HepG2 (cell line): ENCODE results near the gene CDH1. TPM values are rescaled to one million over a fixed set of nuclear protein-coding genes. Genes with fewer than 3 reads are reported as not detected.
A peak's percentile ranks its signal among the peaks of the same experiment; 100 is the strongest.

Source experiments
- ATM ChIP-seq: fragments of 450-650 bp; IDR thresholded peaks from 2 replicates; pipeline ENCODE4 v1.7.1; 2017; ENCODE audit warnings: mild to moderate bottlenecking, borderline replicate concordance
- EEA1 ChIP-seq: sonication (generic); formaldehyde crosslinking; IDR thresholded peaks from 2 replicates; pipeline ENCODE4 v1.5.1; 2020; ENCODE audit warnings: mild to moderate bottlenecking, missing genetic modification reagents, borderline replicate concordance
- FOXP1 ChIP-seq, 2 experiments: fragments of 450-650 bp in 1 of 2; IDR thresholded peaks; 2 replicates each; pipeline ENCODE4 v1.6.1; 2017 to 2018; ENCODE audit warnings: antibody characterized with exemption in 1 of 2
- IRX3 ChIP-seq: sonication (generic); formaldehyde crosslinking; IDR thresholded peaks from 2 replicates; pipeline ENCODE4 v1.8.1; 2023; ENCODE audit warnings: mild to moderate bottlenecking, low read depth, missing genetic modification reagents, borderline replicate concordance
- MLLT10 ChIP-seq: sonication (generic); formaldehyde crosslinking; IDR thresholded peaks from 2 replicates; pipeline ENCODE4 v1.4.0; 2020; ENCODE audit warnings: missing genetic modification reagents
- NFE2L1 ChIP-seq: sonication (generic); formaldehyde crosslinking; IDR thresholded peaks from 2 replicates; pipeline ENCODE4 v1.4.0; 2020; ENCODE audit warnings: missing genetic modification reagents, mild to moderate bottlenecking, borderline replicate concordance
- RORA ChIP-seq: sonication (generic); formaldehyde crosslinking; IDR thresholded peaks from 2 replicates; pipeline ENCODE4 v1.5.0; 2020; ENCODE audit warnings: mild to moderate bottlenecking, missing genetic modification reagents, moderate library complexity
- SIX4 ChIP-seq: sonication (generic); formaldehyde crosslinking; IDR thresholded peaks from 2 replicates; pipeline ENCODE4 v1.4.0; 2020; ENCODE audit warnings: missing genetic modification reagents
- SNRNP70 ChIP-seq: fragments of 200-400 bp; formaldehyde crosslinking; IDR thresholded peaks from 2 replicates; pipeline ENCODE4 v1.6.1; 2017; ENCODE audit warnings: mild to moderate bottlenecking, low read depth, low read length, moderate library complexity
- SOX5 ChIP-seq: IDR thresholded peaks from 2 replicates; pipeline ENCODE4 v1.6.1; 2016; ENCODE audit warnings: borderline replicate concordance
- SSRP1 ChIP-seq: IDR thresholded peaks from 2 replicates; pipeline ENCODE4 v1.6.1; 2016; ENCODE audit warnings: control low read depth
- TOE1 ChIP-seq: sonication (generic); formaldehyde crosslinking; IDR thresholded peaks from 2 replicates; pipeline ENCODE4 v1.4.0; 2020; ENCODE audit warnings: mild to moderate bottlenecking, missing genetic modification reagents
- ZBTB7A ChIP-seq: sonication (generic); formaldehyde crosslinking; IDR thresholded peaks from 2 replicates; pipeline ENCODE4 v1.8.0; 2022; ENCODE audit warnings: mild to moderate bottlenecking, missing genetic modification reagents
- ZFAT ChIP-seq: sonication (generic); formaldehyde crosslinking; conservative IDR thresholded peaks from 2 replicates; pipeline ENCODE4 v1.8.1; 2023; ENCODE audit warnings: missing genetic modification reagents, inconsistent platforms
- ZNF160 ChIP-seq: sonication (generic); formaldehyde crosslinking; IDR thresholded peaks from 2 replicates; pipeline ENCODE4 v1.8.0; 2022; ENCODE audit warnings: mild to moderate bottlenecking, inconsistent platforms, missing genetic modification reagents
- ZNF256 ChIP-seq: sonication (generic); formaldehyde crosslinking; conservative IDR thresholded peaks from 2 replicates; pipeline ENCODE4 v1.4.0; 2020; ENCODE audit warnings: missing genetic modification reagents
- ZNF260 ChIP-seq: sonication (generic); formaldehyde crosslinking; IDR thresholded peaks from 2 replicates; pipeline ENCODE4 v1.4.0; 2020; ENCODE audit warnings: missing genetic modification reagents, low read depth, mild to moderate bottlenecking, borderline replicate concordance
- ZNF318 ChIP-seq: sonication (generic); formaldehyde crosslinking; IDR thresholded peaks from 2 replicates; pipeline ENCODE4 v1.4.0; 2020; ENCODE audit warnings: mild to moderate bottlenecking, missing genetic modification reagents
- ZNF615 ChIP-seq: sonication (generic); formaldehyde crosslinking; IDR thresholded peaks from 2 replicates; pipeline ENCODE4 v1.5.0; 2020; ENCODE audit warnings: mild to moderate bottlenecking, missing genetic modification reagents, borderline replicate concordance
- ZNF737 ChIP-seq: sonication (generic); formaldehyde crosslinking; IDR thresholded peaks from 2 replicates; pipeline ENCODE4 v1.5.0; 2020; ENCODE audit warnings: missing genetic modification reagents, mild to moderate bottlenecking, borderline replicate concordance
- ZSCAN25 ChIP-seq: sonication (generic); formaldehyde crosslinking; IDR thresholded peaks from 2 replicates; pipeline ENCODE4 v1.8.0; 2022; ENCODE audit warnings: mild to moderate bottlenecking, missing genetic modification reagents
- polyA plus RNA-seq, 8 experiments: library from polyadenylated mRNA; depleted of rRNA in 3 of 8; stranded (reverse) in 7 of 8; unstranded in 1 of 8; fragments of >200 nt; fragmentation: Illumina TruSeq in 4 of 8; extraction: Trizol in 4 of 8; gene quantifications; 2 replicates each; pipeline versions ENCODE4 v1.2.1 to v1.2.3, GENCODE V29; 2011 to 2016; ENCODE audit warnings: low read depth in 4 of 8, missing spikeins in 1 of 8, mixed read lengths in 1 of 8; ENCODE audit not compliant: insufficient read depth in 1 of 8
- total RNA-seq, 5 experiments: library from RNA; depleted of rRNA; stranded (reverse); fragments of >200 nt; fragmentation: Illumina TruSeq; extraction: Trizol; gene quantifications; 2 replicates each; pipeline ENCODE4 v1.2.3, GENCODE V29; 2016; ENCODE audit warnings: low read depth in 1 of 5

Gene CDH1
- total and polyA plus RNA-seq, 2 of the 13 experiments (the other 11 are each of a cell fraction or from before 2014, with no cell fraction given): 0.95 to 9.8 TPM

DNA sequence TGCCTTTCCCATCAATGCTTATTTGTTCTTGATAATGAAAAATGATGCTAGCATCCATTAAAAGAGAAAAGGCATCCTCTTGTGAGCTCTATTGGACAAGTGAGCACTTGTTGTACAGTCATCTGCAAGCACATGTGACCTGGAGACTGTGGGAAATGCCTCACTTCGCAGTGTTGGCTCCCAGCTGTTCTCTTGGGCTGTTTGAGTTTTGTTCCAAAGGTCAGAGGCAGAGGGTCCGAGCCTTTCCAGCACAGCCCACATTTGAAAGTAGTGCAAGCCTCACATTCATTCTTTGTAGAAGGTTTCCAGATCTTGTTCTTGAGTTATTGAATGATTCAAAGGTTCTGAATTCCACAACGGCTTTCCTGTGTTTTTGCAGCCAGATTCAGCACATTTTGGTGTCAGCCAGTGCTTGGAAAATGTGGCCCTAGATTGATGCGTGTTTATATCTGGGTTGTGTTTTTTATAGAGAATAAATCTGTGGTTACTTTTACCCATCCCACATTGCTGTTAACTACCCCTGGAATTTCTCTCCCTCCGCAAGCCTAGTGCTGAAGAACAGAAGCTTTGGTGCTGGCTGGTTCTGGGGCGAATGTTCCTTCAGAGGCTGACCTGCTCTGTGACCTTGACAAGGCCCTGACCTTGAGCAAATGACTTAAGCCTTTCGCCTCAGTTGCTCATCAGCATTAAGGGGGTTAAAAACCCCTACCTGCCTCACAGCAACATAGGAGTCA lies 49.8 kb downstream of the CDH1 start (continued):
- TF ChIP-seq EEA1 (CRISPR knock-in tag): no peak
- TF ChIP-seq IRX3 (CRISPR knock-in tag): no peak
- TF ChIP-seq NFE2L1: no peak
- TF ChIP-seq ZNF160 (CRISPR knock-in tag): peak; percentile 64; the same call in 1 of the 2 replicates
- no peak for TF ChIP-seq ZNF260 (CRISPR knock-in tag)
- no peak for TF ChIP-seq SNRNP70
- no peak for TF ChIP-seq ZNF737
- TF ChIP-seq RORA (CRISPR knock-in tag): no peak
- no peak for TF ChIP-seq ZNF615 (CRISPR knock-in tag)
- TF ChIP-seq ZSCAN25 (CRISPR knock-in tag): no peak; the same call in 1 of the 2 replicates
- no peak for TF ChIP-seq SSRP1 (CRISPR knock-in tag)
- TF ChIP-seq TOE1 (CRISPR knock-in tag): no peak
- no peak for TF ChIP-seq ZBTB7A (CRISPR knock-in tag)
- no peak for TF ChIP-seq MLLT10 (CRISPR knock-in tag)
- no peak for TF ChIP-seq ZNF318 (CRISPR knock-in tag)
- TF ChIP-seq SIX4: no peak
- no peak for TF ChIP-seq ZNF256 (CRISPR knock-in tag)
- no peak for TF ChIP-seq FOXP1 (IDR thresholded peaks at IDR 0.05)
- peak; percentile 14; the same call in 1 of the 2 replicates for TF ChIP-seq FOXP1 (CRISPR knock-in tag; IDR thresholded peaks at IDR 0.05)
- TF ChIP-seq SOX5: peak; percentile 55; the same call in 1 of the 2 replicates
- no peak for TF ChIP-seq ATM
- TF ChIP-seq ZFAT (CRISPR knock-in tag): no peak
